Esophagus muscularis mucosa (tissue), 4 donors: ENCODE results near the gene TRPM7. TPM values are rescaled to one million over a fixed set of nuclear protein-coding genes. Genes with fewer than 3 reads are reported as not detected.

Experiments used
- DNase-seq: peaks from one replicate; pipeline ENCODE4 v3.0.0-alpha.2; 2017; ENCODE audit errors: extremely low spot score
- H3K27ac ChIP-seq, 4 donors: fragments of 200-600 bp; sonication (generic); replicated peaks in 1 of 4; 1 replicate in 3 of 4; 2 replicates in 1 of 4; pipeline ENCODE4 v1.5.1; 2016 to 2019; ENCODE audit warnings: mild to moderate bottlenecking in 1 of 4
- H3K27me3 ChIP-seq, 4 donors: fragments of 200-600 bp; sonication (generic); one replicate each; pipeline versions ENCODE4 v1.5.1 to v1.6.0; 2016 to 2019
- H3K36me3 ChIP-seq, 4 donors: fragments of 200-600 bp; sonication (generic); one replicate each; pipeline ENCODE4 v1.5.1; 2016 to 2019
- H3K4me1 ChIP-seq, 4 donors: fragments of 200-600 bp; sonication (generic); one replicate each; pipeline ENCODE4 v1.5.1; 2016 to 2019
- H3K4me3 ChIP-seq, 4 donors: fragments of 200-600 bp; sonication (generic); 1 replicate in 2 of 4; 2 replicates in 2 of 4; pipeline ENCODE4 v1.5.1; 2016 to 2019; ENCODE audit warnings: mild to moderate bottlenecking in 4 of 4, moderate library complexity in 1 of 4
- H3K9me3 ChIP-seq, 4 donors: fragments of 200-600 bp; sonication (generic); 1 replicate in 3 of 4; 2 replicates in 1 of 4; pipeline ENCODE4 v1.5.1; 2016 to 2019
- EP300 ChIP-seq: sonication (generic); formaldehyde crosslinking; IDR thresholded peaks from one replicate; pipeline ENCODE4 v1.6.1; 2017; ENCODE audit warnings: antibody characterized with exemption
- POLR2A ChIP-seq: fragments of 450-650 bp; IDR thresholded peaks from one replicate; pipeline ENCODE4 v1.6.1; 2017; ENCODE audit warnings: antibody characterized with exemption, moderate library complexity, mild to moderate bottlenecking, low read depth
- POLR2AphosphoS5 ChIP-seq, 2 donors: sonication (generic); formaldehyde crosslinking; IDR thresholded peaks; one replicate each; pipeline ENCODE4 v1.6.1; 2017; ENCODE audit warnings: antibody characterized with exemption in 2 of 2
- WGBS: methylation state at CpG from one replicate; pipeline ENCODE4 v1.1.5; 2018; 5-methylcytosine and 5-hydroxymethylcytosine counted together
- intact Hi-C: fragments of 100-400 bp; cut with DNase I; formaldehyde crosslinking; loops from one replicate; pipeline ENCODE4 v1.15.1; 2023
- total RNA-seq, 4 donors: library from RNA; depleted of rRNA; stranded (reverse); fragments of >200 nt; gene quantifications; one replicate each; pipeline versions ENCODE4 v1.1.0 to v1.2.1, GENCODE V29; 2016
- TF ChIP-seq, protein P1 (sequence below), 3 experiments: fragments of 200-600 bp in 2 of 3; fragments of 450-650 bp in 1 of 3; sonication (generic) in 2 of 3; IDR thresholded peaks; one replicate each; pipeline ENCODE4 v1.5.1; 2017 to 2019; ENCODE audit warnings: antibody characterized with exemption in 3 of 3, mild to moderate bottlenecking in 2 of 3, moderate library complexity in 1 of 3

The TRPM7 gene
- total RNA-seq, 4 donors from 2014 or later: 27.9 to 39.9 (median 33.9) TPM

DNA sequence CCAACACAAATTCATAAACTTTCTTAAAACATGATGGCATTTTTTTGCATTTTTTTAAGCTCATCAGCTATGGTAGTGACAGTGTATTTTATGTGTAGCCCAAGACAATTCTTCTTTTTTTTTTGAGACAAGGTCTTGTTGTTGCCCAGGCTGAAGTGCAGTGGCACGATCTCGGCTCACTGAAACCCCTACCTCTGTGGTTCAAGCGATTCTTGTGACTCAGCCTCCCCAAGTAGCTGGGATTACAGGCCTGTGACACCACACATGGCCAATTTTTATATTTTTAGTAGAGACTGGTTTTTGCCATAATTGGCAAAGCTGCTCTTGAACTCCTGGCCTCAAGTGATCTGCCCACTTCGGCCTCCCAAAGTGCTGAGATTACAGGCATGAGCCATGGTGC lies 122.8 kb downstream of the TRPM7 start:
- TF ChIP-seq POLR2AphosphoS5 (IDR thresholded peaks at IDR 0.05) (no peak), POLR2A (no peak), EP300 (no peak)
- TF ChIP-seq, protein P1, sequence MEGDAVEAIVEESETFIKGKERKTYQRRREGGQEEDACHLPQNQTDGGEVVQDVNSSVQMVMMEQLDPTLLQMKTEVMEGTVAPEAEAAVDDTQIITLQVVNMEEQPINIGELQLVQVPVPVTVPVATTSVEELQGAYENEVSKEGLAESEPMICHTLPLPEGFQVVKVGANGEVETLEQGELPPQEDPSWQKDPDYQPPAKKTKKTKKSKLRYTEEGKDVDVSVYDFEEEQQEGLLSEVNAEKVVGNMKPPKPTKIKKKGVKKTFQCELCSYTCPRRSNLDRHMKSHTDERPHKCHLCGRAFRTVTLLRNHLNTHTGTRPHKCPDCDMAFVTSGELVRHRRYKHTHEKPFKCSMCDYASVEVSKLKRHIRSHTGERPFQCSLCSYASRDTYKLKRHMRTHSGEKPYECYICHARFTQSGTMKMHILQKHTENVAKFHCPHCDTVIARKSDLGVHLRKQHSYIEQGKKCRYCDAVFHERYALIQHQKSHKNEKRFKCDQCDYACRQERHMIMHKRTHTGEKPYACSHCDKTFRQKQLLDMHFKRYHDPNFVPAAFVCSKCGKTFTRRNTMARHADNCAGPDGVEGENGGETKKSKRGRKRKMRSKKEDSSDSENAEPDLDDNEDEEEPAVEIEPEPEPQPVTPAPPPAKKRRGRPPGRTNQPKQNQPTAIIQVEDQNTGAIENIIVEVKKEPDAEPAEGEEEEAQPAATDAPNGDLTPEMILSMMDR (IDR thresholded peaks at IDR 0.05): no peak
- Histone ChIP-seq H3K4me1 (no peaks in the 10 kb centered on the region), H3K36me3 (peaks cover 28 to 83% (median 57%) of the 10 kb centered on the region in 4 donors), H3K4me3 (no peak overlapping the region), H3K27me3 (no peaks in the 10 kb centered on the region), H3K9me3 (no peaks in the 10 kb centered on the region), H3K27ac (no peak overlapping the region)
- DNase-seq: no peak
- 98% methylated on average over 4 of the region's 4 CpGs for WGBS
- intact Hi-C loops: no loop called here

DNA sequence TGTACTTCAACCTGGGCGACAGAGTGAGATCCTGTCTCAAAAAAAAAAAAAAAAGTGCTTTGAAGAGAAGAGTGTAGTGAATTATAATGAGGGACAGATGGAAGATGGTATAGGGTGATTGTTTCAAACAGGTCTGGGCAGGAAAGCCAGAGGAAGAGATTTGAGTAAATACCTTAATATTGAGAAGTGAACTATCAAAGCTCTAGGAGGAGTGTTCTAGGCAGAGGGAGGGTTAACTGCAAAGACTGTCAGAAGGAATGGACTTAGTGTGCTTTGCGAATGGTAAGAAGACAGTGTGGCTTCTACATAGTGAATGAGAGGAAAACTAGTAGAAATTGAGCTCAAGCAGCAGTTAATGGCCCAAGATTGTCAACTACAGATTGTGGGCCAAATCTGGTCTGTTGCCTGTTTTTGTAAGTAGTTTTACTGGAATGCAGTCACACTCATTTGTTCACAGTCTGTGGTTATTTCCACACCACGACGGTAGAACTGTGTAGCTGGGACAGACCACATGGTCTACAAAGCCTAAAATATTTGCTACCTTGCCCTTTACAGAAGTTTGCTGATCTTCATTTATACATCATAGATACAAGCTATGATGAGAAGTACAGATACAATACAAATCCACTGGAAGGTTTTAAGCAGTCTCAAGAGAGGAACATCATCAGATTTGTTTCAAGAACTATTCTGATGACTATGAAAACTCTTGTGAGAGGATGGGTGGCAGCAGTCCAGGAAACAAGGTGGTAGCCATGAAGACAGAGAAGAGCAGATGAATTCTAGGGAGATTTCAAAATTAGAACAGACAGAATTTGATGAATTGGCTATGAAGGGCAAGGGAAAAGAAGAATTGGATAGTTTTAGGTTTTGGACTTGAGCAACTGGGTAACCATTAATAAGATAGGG lies 123.6 kb downstream of the TRPM7 start:
- TF ChIP-seq POLR2AphosphoS5 (IDR thresholded peaks at IDR 0.05) (no peak), POLR2A (no peak), EP300 (no peak)
- TF ChIP-seq, protein P1 (IDR thresholded peaks at IDR 0.05): no peak
- WGBS: 79% methylated on average over 4 of the region's 4 CpGs
- Histone ChIP-seq H3K4me1 (no peaks in the 10 kb centered on the region), H3K9me3 (no peaks in the 10 kb centered on the region), H3K27ac (no peak overlapping the region), H3K4me3 (no peak overlapping the region), H3K27me3 (no peaks in the 10 kb centered on the region), H3K36me3 (peaks cover 22 to 83% (median 55%) of the 10 kb centered on the region in 4 donors)
- intact Hi-C loops: no loop called here
- no peak for DNase-seq

DNA sequence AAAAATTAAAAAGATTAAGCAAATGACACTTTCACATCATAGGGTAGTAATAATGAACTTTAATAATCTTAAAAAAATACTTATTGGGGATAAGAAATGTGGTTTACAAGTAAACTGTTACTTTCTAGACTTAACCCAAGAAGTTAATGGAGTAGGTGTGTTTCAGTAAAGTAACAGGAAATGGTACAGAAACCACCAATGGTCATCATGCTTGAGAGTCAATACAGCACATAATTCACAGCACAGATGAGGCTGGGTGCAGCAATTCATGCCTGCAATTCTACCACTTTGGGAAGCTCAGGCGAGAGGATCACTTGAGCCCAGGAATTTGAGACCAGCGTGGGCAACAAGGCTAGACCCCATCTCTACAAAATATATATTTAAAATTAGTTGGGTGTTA lies 128.6 kb downstream of the TRPM7 start:
- H3K27ac ChIP-seq: no peak overlapping the region
- intact Hi-C loops: no loop called here
- peaks cover 17 to 53% (median 32%) of the 10 kb centered on the region in 4 donors for H3K36me3 ChIP-seq
- H3K4me3 ChIP-seq: no peak overlapping the region
- no peaks in the 10 kb centered on the region for H3K27me3 ChIP-seq
- 85% methylated on average over 2 of the region's 2 CpGs for WGBS
- H3K4me1 ChIP-seq: no peaks in the 10 kb centered on the region
- no peaks in the 10 kb centered on the region for H3K9me3 ChIP-seq
- TF ChIP-seq POLR2A: no peak
- TF ChIP-seq POLR2AphosphoS5 (IDR thresholded peaks at IDR 0.05): no peak
- TF ChIP-seq, protein P1 (IDR thresholded peaks at IDR 0.05): no peak
- TF ChIP-seq EP300: no peak
- DNase-seq: no peak

DNA sequence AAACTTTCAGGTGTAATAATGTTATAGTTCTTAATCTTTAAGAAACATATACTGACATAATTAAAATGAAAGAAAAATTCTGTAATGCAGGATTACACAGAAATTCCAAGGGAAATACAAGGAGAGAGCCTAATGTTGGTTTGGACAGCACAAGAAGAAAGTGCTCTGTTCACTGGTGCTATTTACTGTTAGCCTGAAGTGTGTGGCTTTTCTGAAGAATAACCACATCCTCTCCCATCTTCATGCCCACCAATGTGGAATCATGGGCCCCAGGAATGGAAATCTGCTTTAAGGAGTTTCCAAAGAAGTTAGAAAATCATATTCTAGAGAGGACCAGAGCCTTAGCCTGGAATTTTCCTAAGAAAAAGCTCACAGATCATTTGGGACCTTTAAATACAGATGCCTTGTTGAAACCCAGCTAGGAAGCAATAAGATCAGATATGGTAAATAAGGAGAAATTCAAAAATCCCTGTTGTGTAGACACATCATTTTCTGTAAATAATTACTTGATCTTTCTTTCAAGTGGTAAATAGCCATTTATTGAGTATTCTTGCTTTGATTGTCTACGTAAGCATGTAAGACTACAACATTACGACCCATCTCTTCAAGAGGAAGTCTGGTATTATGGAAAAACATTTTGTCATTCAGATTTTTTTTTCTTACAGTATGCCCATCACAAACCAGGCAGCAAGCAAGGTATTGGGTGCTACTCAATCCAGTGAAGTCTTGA lies 129.8 kb downstream of the TRPM7 start:
- intact Hi-C loops: no loop called here

DNA sequence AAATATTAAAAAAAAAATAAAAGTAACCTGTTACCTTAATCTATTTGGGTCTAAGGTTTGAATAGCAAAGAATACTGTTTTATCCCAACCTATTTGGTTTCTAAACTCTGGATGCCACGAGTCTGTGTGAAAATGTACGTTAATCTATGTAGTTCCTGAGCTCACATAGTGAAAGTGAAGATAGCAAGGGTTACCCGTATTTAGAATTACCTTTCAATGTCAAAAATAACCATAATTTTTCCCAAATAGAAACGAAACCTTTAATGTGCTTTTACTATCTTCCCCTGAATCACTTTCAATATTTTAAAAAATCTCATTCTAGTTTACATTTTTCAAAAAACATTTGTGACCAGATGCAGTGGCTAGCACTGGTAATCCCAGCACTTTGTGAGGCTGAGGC lies 134.4 kb downstream of the TRPM7 start:
- H3K9me3 ChIP-seq: no peaks in the 10 kb centered on the region
- H3K4me1 ChIP-seq: no peaks in the 10 kb centered on the region
- H3K27me3 ChIP-seq: no peaks in the 10 kb centered on the region
- intact Hi-C loops: no loop called here
- WGBS: 80% methylated on average over 4 of the region's 4 CpGs
- no peak for DNase-seq
- H3K27ac ChIP-seq: no peak overlapping the region
- H3K4me3 ChIP-seq: no peak overlapping the region
- no peak for TF ChIP-seq EP300
- no peaks in the 10 kb centered on the region for H3K36me3 ChIP-seq

More for the DNA sequence above, 129.8 kb downstream of the TRPM7 start:
- no peak for DNase-seq
- no peak for TF ChIP-seq POLR2AphosphoS5 (IDR thresholded peaks at IDR 0.05)
- Histone ChIP-seq H3K27me3 (no peaks in the 10 kb centered on the region), H3K4me1 (no peaks in the 10 kb centered on the region), H3K36me3 (peaks cover 12 to 42% (median 22%) of the 10 kb centered on the region in 4 donors), H3K9me3 (no peaks in the 10 kb centered on the region), H3K4me3 (no peak overlapping the region), H3K27ac (no peak overlapping the region)
- WGBS: 95% methylated on average over 2 of the region's 2 CpGs
